Nephron (organoid): ENCODE measurements around the gene U2AF1L4.

Source experiments
- H3K27ac Mint-ChIP-seq, 3 experiments: 2 replicates each; pipeline ENCODE4 v1.8.0; 2020; ENCODE audit warnings: mixed read lengths in 3 of 3, mild to moderate bottlenecking in 2 of 3, moderate library complexity in 1 of 3
- H3K27me3 Mint-ChIP-seq: 2 replicates; pipeline ENCODE4 v1.8.0; 2021; ENCODE audit warnings: low read depth, mild to moderate bottlenecking, moderate library complexity, mixed read lengths
- H3K36me3 Mint-ChIP-seq: 2 replicates; pipeline ENCODE4 v1.8.0; 2020; ENCODE audit warnings: low read depth, mixed read lengths
- H3K4me1 Mint-ChIP-seq: 2 replicates; pipeline ENCODE4 v1.8.0; 2020; ENCODE audit warnings: mixed read lengths
- H3K4me3 Mint-ChIP-seq, 3 experiments: 2 replicates each; pipeline ENCODE4 v1.8.0; 2020; ENCODE audit warnings: mild to moderate bottlenecking in 3 of 3, mixed read lengths in 3 of 3, moderate library complexity in 2 of 3
- H3K9me3 Mint-ChIP-seq: 2 replicates; pipeline ENCODE4 v1.8.0; 2020; ENCODE audit warnings: mixed read lengths
- CTCF ChIP-seq, 3 experiments: fragments of 200-600 bp; sonication (generic); IDR thresholded peaks; one replicate each; pipeline ENCODE4 v1.5.0; 2021; ENCODE audit warnings: antibody characterized with exemption in 3 of 3; ENCODE audit not compliant: unreplicated experiment in 3 of 3

The U2AF1L4 gene

GRCh38 chr19:35790981-35791813 lies 46.0 kb upstream of the U2AF1L4 start:
- Mint-ChIP-seq H3K27me3 (peaks cover 18% of the 10 kb centered on the region), H3K27ac (no peak overlapping the region), H3K36me3 (no peaks in the 10 kb centered on the region), H3K4me1 (no peaks in the 10 kb centered on the region), H3K4me3 (no peak overlapping the region), H3K9me3 (no peaks in the 10 kb centered on the region)
- no peak for TF ChIP-seq CTCF (IDR thresholded peaks at IDR 0.05; ENCODE audit: unreplicated experiment in 3 of 3)

- Mint-ChIP-seq H3K4me1 (no peaks in the 10 kb centered on the region), H3K27me3 (peaks cover 9% of the 10 kb centered on the region), H3K27ac (no peak overlapping the region), H3K4me3 (no peak overlapping the region), H3K9me3 (no peaks in the 10 kb centered on the region), H3K36me3 (peaks cover 4% of the 10 kb centered on the region)
- no peak for TF ChIP-seq CTCF (IDR thresholded peaks at IDR 0.05; ENCODE audit: unreplicated experiment in 3 of 3)
These were observed 45.0 kb upstream of the U2AF1L4 start for GRCh38 chr19:35789978-35790944.

- H3K4me1 Mint-ChIP-seq, result no peaks in the 10 kb centered on the region
- H3K4me3 Mint-ChIP-seq, result no peak overlapping the region
- H3K27me3 Mint-ChIP-seq, result peaks cover 3% of the 10 kb centered on the region
- peaks cover 4% of the 10 kb centered on the region for H3K36me3 Mint-ChIP-seq
- H3K9me3 Mint-ChIP-seq, result no peaks in the 10 kb centered on the region
- H3K27ac Mint-ChIP-seq, result no peak overlapping the region
- no peak for TF ChIP-seq CTCF (IDR thresholded peaks at IDR 0.05; ENCODE audit: unreplicated experiment in 3 of 3)
These were observed 44.2 kb upstream of the U2AF1L4 start for GRCh38 chr19:35789195-35789977.

GRCh38 chr19:35788205-35788960 lies 43.2 kb upstream of the U2AF1L4 start:
- Mint-ChIP-seq H3K27ac (no peak overlapping the region), H3K4me3 (no peak overlapping the region), H3K4me1 (no peaks in the 10 kb centered on the region), H3K27me3 (no peaks in the 10 kb centered on the region), H3K36me3 (peaks cover 6% of the 10 kb centered on the region), H3K9me3 (no peaks in the 10 kb centered on the region)
- TF ChIP-seq CTCF (IDR thresholded peaks at IDR 0.05; ENCODE audit: unreplicated experiment in 3 of 3), result no peak

GRCh38 chr19:35787227-35787799 lies 42.1 kb upstream of the U2AF1L4 start:
- peaks cover 6% of the 10 kb centered on the region for H3K27me3 Mint-ChIP-seq
- H3K27ac Mint-ChIP-seq, result no peak overlapping the region
- TF ChIP-seq CTCF (IDR thresholded peaks at IDR 0.05; ENCODE audit: unreplicated experiment in 3 of 3), result no peak
- H3K4me1 Mint-ChIP-seq, result no peaks in the 10 kb centered on the region
- H3K36me3 Mint-ChIP-seq, result peaks cover 15% of the 10 kb centered on the region
- no peak overlapping the region for H3K4me3 Mint-ChIP-seq
- H3K9me3 Mint-ChIP-seq, result no peaks in the 10 kb centered on the region
